ENCODE results near the gene ATOH8.

The ATOH8 gene

DNA sequence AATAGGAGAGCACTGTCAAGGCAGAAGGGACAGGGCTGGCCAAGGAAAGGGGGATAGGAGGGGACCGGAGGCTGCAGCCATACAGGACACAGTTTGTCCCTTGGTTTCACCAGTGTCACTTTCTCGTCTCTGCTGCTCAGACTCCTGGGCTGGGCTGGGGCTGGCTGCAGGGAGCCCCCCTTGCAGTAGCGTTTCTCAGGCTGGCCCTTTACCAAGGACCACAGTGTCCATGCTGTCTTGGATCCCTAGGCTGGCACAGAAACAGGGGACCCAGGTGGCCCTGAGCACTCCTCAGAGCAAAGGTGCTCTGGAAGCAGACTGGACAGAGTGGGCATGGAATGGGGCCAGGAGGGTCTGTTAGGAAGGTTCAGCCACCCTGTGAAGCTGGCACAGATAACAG lies 34.8 kb downstream of the ATOH8 start:
- DNase-seq = no peak

DNA sequence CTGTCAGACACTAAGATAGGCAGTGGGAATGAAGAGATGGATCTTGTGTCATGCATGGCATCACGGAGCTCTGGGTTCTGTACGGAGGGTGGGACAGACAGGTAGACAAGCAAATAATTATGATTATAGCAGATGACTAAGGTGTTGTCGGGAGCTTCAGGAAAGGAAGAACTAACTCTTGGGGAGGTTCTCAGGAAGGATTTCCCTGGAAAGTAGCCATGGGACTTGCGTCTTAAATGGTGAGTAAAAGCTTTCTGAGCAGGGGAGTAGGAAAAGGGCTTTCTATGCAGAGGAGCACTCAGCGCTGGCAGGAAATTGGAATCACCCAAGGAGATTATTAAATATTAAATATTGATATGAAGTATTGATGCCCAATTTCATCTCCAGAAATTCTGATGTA lies 35.5 kb downstream of the ATOH8 start:
- no peak for DNase-seq

DNA sequence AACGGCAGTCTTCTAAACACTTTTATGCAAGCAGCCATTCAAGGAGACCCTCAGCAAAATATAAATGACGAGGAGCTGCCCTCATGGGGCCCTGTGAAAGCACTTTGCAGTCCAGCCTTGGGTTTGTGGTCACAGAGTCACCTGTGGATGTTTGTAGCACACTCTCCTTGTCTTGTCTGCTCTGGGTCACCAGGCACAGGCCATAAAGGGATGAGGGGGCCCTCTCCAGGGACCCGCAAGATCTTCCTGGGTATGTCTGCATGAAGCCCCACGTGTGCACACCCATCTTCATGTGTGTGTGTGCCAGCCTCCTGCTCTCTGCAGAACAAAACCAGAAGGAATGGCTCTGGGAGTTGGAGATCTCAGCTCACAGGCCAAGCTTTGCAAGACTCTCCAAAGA lies 36.2 kb downstream of the ATOH8 start:
- no peak for DNase-seq

DNA sequence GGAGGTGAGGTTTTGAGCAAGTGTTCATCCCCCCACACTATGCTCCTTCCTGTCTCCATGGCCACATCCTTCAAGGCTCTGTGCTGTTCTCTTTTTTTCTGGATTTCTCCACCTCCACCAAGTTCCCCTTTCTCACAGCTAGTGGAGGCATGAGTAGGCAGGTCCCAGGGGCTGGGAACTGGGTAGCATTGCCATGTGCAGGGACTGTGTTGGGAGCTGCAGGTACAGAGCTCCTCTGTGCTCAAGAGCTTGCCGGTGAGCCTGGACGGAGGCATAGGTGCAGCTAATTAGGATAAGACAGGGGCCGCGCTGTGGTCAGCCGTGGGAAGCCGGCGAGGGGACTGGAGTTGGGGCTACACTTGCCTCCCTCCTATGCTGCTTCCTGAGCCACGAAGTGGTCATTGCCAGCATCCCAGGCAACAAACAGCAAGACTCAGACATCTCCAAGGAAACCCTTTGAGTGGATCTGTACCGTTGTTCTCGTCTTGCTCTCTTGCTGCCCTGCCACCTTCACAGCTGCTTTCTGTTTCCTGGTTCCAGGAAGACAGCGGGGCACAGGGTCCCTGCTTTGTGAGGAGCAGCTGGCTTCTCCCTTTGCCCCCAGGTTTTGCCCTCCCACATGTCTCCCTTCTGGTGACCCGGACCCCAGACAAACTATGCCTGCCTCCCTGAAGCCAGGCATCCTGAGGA lies 36.9 kb downstream of the ATOH8 start:
- no peak for DNase-seq

DNA sequence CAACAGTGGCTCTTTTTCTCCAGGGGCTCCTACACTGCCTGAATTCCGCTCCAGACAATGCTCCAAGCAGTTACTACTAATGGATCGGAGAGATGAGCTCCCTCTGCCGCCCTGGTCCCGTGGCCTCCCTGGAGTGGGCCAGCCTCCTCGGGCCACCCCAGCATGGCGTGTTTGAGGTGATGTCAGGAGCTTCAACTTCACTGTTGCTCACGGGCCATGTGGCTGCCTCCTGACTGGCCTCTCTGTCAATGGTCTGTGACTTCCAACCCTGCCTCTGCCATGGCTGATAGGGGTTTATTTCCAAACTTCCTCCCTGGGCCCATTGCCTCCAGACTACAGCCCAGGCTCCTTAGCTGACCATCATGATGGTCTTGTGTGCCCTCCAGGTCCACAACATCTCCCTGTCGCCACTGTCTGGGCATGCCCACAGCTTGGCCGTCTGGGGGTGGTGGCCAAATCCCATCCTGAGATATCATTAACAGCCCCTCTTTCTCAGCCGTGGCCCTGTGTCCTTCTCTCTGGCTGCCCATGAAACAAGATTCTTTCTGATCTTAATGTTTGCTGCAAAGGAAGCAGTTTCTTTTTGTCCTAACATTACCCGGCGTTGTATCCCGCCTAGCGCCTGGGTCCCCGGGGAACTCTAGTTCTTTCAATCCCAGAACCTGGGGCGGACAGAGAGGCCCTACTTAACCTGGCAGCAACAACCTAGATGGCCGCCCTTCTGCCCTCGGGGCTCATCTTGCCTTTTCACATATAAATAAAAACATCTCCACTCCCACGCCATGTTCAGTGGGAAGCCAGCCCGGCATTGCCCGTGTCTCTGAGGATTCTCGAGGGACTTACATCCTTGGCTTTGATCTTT lies 38.1 kb downstream of the ATOH8 start:
- no peak for DNase-seq

DNA sequence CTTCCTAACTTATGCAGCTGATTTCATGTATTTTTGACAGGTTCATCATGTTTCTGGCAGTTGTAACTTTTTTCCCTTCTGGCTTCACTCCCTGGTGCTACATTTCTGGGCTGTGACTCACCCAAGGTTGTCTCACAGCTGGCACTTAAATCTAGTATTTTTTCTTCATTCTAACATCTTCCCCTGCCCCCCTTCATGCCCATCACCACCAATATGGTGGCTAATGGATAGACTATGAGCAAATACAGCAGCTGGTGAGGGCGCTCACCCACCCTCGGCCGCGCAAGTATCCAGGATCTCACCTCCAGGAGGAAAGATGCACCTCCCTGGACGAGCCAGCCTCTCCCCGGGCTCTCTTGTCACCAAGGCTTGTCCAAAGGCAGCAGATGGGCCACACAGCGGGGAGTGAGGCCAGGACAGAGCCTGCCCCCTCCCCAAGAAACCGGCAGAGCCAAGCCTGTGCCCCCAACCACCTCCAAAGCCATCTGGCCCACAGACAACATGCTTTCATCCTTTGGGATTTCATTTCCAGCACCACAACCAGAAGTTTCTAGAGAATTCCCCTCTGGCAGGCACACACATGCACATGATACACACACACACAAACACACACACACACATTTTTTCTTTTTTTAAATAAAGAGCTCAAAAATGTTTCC lies 39.1 kb downstream of the ATOH8 start:
- DNase-seq = no peak

DNA sequence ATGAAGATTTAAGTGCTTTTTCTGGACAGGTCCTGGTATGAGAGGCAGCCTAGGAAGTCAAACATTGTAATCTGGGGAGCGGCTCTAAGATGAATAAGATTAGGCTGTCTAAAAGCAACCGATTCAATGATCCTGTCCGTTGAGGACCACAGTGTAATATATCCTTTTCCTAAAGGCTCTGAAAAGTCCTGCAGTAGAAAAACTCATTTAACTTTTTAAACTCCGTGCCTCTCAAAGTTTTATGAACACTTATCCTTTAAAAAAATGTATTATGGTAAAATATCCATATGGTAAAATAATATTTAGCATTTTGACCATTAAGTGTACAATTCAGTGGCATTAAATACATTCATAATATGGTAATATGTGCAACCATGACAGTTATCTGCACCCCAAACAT lies 39.8 kb downstream of the ATOH8 start:
- DNase-seq = no peak

DNA sequence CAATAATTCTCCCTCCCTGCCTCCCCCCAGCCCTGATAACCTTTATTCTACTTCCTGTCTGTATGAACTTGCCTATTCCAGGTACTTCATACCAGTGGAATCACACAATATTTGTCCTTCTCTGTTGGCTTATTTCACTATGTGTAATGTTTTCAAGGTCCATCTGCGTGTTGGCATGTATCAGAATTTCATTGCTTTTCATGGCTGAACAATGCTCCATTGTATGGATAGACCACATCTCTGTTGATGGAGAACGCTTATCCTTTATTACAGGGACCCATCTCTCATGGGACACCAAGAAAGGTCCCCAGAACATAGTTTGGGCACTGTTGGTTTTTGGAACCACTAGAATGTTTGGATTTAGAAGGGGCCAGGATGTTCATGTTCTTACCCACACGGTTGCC lies 40.2 kb downstream of the ATOH8 start:
- no peak for DNase-seq

DNA sequence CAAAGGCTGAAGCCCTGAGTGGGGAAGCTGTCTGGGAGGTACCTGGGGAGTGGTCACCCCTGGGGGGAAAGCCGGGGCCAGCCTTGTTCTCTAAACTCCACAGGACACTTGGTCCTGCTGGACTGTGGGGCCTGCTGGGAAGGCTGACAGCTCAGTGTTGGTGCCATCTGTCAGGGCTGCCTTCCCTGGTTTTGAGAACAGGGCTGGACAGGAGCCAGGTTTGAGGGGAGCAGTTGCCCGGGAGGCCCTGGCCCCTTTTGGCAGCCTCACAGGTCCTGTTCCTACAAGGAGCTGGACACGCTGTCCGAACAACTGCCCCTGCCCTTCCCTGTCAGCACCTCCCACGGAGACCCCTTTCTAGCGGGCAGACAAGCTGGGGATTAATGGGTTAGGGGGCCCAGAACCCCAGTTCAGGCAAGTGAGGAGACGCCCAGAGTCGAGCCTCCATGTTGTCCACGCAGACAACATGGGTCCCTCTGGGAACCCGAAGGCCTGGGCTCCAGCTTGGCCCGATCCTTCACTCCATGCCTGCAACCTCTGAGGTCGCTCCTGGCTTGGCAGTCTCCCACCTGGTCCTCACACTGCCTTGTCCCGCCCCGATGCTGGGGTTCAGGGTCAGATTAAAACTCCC lies 40.8 kb downstream of the ATOH8 start:
- no peak for DNase-seq

DNA sequence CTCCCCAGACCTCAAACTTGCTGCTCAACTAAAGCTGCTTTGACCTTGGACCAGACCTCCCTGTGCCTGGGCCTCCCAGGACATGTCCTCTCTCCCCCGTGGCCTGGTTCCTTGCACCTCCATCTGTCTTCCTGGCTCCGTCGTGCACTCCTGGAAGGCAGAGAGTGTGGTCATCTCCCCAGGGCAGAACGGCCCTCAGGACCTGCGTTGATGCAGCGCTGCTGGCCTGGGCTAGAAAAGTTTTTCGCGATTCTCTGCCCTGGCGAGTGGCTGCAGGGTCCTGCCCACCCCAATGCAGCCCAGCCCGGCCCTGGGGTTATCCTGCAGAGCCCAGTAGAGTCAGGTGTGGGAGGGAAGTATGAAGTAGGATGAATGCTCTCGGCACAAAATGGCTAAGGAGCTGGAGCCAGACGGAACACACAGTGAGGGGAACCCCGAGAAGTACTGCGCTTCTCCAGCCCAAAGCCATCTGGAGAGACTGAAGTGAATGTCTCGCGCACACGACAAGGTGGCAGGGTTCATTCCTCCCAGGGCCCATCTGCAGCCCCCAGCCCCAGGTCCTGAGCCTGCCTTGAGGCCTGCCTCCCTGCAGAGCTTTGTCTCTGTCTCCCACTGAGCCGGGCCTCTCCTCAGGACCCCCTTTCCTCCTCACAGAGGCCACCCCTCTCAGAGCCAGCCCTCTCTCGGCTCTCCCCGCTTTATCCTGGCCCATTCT lies 41.7 kb downstream of the ATOH8 start:
- no peak for DNase-seq

DNA sequence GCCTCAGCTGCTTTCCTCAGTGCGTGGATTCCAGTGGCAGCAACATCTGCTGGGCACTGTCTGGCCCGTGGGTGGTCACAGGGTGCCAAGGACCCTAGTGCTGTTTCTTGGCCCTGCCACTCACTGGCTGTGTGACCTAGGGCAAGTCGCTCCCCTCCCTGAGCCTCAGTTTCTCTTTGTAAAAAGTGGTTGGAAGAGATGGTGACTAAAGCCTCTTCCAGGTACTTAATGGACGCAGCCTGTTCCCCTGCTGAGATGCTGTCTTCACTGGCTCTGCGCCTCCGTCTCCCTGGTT lies 42.2 kb downstream of the ATOH8 start:
- DNase-seq = no peak

DNA sequence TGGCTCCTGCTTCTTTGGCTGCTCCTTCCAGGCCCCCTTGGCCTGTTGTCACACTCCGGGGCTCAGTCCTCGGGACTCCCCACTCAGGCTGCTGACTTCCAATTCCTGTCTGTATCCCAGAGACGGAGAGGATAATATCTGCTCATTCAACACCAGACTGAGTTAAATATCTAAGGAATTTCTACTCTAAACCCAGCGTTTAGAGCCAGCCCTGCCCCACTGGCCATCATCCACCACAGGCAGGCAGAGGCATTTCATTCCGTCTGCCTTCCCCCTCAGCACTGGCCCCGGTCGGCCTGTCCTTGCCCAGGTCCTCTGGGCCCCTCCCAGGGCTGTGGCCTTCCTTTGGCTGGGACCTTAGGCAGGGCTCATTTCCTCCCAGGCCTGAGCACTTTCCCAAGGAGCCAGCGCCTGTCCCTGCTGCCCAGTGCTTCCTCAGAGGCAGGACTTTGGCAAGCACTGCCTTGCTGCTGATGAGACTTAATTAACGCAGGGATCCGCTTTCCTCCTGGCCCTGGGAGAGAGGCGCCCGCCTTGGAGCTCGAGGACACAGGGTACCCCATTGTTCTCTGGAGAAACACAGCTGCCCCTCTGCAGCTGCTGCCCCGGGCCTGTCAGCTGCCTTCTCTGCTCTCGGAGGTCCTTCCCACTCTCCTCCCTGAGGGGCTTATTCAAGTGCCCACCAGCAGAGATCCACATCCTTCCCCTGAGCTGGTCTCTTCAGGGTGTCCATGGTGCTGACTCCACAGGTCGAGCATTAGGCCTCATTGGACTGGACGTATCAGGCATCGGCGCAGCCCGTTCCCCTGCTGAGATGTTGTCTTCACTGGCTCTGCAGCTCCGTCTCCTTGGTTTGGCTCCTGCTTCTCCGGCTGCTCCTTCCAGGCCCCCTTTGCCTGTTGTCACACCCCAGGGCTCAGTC lies 42.8 kb downstream of the ATOH8 start:
- no peak for DNase-seq

DNA sequence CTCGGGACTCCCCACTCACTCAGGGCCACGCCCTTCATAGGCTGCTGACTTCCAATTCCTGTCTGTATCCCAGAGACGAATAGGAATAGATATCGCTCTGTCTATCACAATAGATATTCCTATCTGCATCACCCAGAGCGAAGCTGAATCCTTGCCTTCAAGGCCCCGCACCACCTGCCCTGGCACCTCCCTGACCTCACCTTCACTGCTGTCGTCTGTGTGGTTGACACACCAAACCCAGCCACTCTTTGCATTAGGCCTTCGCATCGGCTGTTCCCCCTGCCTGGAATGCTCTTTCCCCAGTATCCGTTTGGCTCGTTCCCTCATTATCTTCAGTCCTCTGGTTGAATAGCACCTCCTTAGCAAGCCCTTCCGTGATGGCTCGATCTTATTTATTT lies 43.5 kb downstream of the ATOH8 start:
- no peak for DNase-seq

DNA sequence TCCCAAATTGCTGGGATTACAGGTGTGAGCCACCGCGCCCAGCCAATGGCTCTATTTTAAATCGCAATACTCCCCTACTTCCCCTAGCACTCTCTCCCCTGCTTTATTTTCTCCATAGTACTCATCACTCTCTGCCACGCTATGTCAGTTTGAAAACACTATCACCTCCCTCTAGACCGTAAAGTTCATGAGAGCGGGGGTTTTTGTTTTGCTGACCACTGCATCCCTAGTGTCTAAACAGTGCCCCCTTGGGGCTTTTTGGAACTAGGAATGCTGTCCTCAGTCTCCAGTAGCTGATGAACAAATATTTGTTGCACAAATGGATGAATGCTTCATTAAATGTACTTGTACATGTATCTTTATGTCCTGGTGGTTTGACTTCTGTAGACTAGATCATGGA lies 44.1 kb downstream of the ATOH8 start:
- peak; percentile 20 for DNase-seq

DNA sequence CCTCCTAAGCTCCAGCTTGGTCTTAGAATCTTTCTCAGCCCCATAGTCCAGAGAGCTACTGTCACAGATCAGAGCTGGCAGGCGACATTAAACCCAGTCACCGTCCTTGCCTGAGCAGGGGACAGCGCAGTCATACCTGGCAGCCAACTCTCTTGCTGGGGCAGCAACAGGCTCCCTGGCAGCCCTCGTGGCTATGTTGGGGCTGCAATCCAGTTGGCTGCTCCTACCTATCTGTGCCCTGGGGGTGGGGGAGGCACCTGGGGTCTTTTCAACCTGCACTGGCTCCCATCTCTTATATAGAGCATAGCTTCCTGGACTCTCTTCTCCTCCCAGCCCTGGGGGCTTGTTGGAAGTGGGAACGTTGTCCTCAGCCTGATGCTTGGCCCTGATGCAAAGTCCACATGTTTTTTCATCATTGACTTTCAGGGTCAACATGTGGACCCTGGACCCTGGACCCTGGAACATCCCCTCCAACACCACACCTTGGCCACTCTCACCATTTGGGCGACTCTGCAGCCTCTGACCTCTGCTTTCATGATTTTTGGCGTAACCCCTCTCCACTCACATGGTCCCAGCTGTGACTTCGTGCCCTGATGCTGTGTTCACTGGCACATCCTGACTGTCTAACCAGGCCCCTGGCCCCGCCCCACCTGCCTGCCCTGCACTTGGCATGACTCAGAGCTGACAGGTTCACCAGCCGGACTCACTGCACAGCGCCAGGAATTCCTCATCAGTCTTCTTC lies 45.6 kb downstream of the ATOH8 start:
- no peak for DNase-seq

DNA sequence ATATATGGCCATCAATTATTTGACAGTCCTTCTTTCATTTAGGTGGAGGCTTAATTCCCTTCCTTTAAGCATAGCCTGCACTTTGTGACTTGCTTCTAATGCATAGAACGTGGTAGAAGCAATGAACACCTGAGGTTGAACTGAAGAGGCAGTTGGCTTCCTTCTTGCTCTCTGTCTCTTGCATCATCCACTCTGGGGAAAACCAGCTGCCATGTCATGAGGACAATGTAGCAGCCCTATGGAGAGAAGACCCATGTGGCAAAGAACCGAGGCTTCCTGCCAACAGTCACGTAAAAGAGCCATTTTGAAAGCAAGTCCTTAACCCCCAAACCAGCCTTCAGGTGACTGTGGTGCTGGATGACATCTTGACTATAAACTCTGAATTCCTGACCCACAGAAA lies 46.8 kb downstream of the ATOH8 start:
- no peak for DNase-seq

DNA sequence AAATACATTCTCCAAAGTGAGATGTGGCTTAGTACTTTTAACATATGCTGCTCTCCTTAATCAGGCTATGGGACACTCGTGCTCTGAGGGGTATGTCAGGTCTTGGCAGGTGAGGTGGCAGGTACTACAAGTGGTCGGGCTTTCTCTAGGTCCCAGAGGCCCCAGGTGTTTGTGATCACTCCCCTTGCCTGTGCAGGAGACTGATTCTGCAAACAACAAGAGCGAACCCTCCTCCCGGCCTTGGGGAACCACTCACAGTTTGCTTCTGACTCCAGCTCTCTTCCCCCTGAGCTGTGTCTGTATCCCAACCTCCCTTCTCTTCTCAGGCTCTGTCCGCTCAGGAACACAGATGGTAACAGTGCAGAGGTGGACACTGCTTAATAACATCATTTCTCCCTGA lies 48.1 kb downstream of the ATOH8 start:
- no peak for DNase-seq

DNA sequence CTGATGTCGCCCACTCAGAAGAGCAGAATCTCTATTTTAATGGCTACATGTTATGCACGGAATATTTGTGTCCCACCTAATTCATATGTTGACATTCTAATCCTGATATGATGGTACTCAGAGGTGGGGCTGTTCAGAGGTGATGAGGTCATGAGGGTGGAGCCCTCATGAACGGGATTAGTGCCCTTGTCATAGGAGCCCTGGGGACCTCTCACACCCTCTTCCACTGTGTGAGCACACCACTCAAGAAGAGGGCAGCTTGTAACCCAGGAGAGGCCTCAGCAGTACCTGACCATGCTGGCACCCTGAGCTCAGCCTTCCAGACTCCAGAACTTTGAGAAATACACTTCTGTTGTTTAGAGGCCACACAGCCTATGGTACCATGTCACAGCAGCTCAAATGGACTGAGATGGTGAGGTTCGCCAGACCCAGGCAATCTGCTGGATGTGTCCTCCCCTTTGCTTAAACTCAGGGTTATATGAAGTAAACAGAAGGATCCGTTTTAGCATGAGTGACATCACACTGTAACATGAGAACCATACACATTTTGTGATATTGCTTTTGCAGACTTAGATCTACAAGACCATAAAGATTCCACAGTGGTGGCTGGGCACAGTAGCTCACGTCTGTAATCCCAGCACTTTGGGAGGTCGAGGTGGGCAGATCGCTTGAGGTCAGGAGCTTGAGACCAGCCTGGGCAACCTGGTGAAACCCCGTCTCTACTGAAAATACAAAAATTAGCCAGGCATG lies 48.7 kb downstream of the ATOH8 start:
- DNase-seq = no peak

DNA sequence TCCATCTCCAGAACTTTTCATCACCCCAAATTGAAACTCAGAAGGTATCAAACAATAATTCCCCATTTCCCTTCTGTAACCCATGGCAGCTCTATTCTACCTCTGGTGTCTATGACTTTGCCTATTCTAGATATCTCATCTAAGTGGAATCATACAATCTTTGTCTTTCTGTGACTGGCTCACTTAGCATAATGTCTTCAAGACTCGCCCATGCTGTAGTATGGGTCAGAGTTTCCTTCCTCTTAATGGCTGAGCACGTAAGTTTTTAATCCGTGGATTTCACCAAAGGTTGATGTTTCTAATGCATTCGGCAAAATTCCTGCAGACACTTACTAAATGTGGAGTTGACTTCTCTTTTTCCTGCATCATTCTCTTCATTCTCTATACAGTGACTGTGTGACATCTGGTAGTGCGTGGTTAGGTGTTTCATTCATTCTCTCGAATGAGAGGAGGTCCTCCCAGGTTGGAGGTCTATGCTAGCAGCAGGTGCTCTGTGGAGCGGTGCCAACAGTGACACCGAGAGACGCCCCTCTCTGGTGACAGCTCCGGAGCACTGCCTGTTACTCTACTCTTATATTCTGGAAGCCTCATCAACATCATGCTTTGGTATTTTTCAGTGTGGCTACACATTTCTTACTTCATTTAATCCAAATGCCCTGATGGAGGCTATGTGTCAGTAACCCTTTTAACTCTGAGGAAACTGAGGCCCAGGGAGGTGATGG lies 50.1 kb downstream of the ATOH8 start:
- no peak for DNase-seq

DNA sequence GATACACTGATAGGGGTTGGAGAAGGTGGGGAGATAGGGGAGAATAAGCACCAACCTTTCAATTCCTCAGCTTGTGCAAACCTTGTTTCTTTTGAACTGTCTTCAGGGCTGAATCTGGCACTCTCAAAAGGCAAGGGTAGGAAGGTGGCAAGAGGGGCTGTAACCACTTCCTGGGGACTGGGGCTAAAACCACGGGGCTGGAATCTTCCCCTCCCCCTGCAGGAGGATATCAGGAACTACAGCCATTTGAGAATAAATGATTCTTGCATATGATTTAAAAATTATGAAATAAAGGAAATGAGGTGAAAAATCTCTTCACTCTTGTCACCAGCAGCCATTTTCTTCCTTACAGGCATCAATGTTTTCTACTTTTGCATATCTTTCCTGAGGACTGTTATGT lies 50.8 kb downstream of the ATOH8 start:
- DNase-seq = no peak
